GOT3 (cell line): Measurements from ENCODE around the gene FIZ1.
"Not testable (repeated sequence)": the region's sequence is repeated elsewhere in the genome, so short reads cannot be mapped to it uniquely, and the experiment has no call there.

Source experiments
- DNase-seq: peaks from one replicate; lab custom pipeline; 2025; ENCODE audit warnings: mixed read lengths; lab: John Stamatoyannopoulos, UW

FIZ1 gene

GRCh38 chr19:55594996-55595545 lies 4.2 kb downstream of the FIZ1 start:
- DNase-seq: no peak

GRCh38 chr19:55593096-55593772 lies 6.1 kb downstream of the FIZ1 start:
- no peak for DNase-seq

- no peak for DNase-seq
Measured at GRCh38 chr19:55592391-55593090, 6.8 kb downstream of the FIZ1 start.

GRCh38 chr19:55591555-55591954 lies 7.8 kb downstream of the FIZ1 start:
- no peak for DNase-seq

- no peak for DNase-seq
Measured at GRCh38 chr19:55590617-55591016, 8.7 kb downstream of the FIZ1 start.

GRCh38 chr19:55590109-55590508 lies 9.2 kb downstream of the FIZ1 start:
- no peak for DNase-seq

- no peak for DNase-seq
Measured at GRCh38 chr19:55588738-55589137, 10.6 kb downstream of the FIZ1 start.

- DNase-seq: peak; percentile 65
Measured at GRCh38 chr19:55586976-55587668, 12.2 kb downstream of the FIZ1 start.

GRCh38 chr19:55585658-55586339 lies 13.5 kb downstream of the FIZ1 start:
- DNase-seq: no peak

- no peak for DNase-seq
Measured at GRCh38 chr19:55584871-55585270, 14.4 kb downstream of the FIZ1 start.

GRCh38 chr19:55583897-55584296 lies 15.4 kb downstream of the FIZ1 start:
- not testable (repeated sequence) for DNase-seq

- DNase-seq: not testable (repeated sequence)
Measured at GRCh38 chr19:55582284-55582683, 17.0 kb downstream of the FIZ1 start.

- DNase-seq: no peak
Measured at GRCh38 chr19:55581823-55582223, 17.5 kb downstream of the FIZ1 start.

- DNase-seq: no peak
Measured at GRCh38 chr19:55581145-55581822, 18.0 kb downstream of the FIZ1 start.

- peak; percentile 33 for DNase-seq
Measured at GRCh38 chr19:55580628-55581144, 18.6 kb downstream of the FIZ1 start, which contains the start of gene ZNF579. ZNF579 (minus strand) TSS chr19:55580848; CDS start chr19:55579639, 1,209 bp downstream.

GRCh38 chr19:55579766-55580621 lies 19.3 kb downstream of the FIZ1 start:
- DNase-seq: no peak

GRCh38 chr19:55578761-55579747 lies 20.3 kb downstream of the FIZ1 start:
- DNase-seq: no peak

GRCh38 chr19:55578031-55578760 lies 21.1 kb downstream of the FIZ1 start:
- no peak for DNase-seq
